Measurements from ENCODE around the gene CADM4.
A peak's percentile ranks its signal among the peaks of the same experiment; 100 is the strongest.

The CADM4 gene

GRCh38 chr19:43582495-43582894 lies 57.2 kb downstream of the CADM4 start:
- DNase-seq (ENCODE audit: low spot score): no peak

DNA sequence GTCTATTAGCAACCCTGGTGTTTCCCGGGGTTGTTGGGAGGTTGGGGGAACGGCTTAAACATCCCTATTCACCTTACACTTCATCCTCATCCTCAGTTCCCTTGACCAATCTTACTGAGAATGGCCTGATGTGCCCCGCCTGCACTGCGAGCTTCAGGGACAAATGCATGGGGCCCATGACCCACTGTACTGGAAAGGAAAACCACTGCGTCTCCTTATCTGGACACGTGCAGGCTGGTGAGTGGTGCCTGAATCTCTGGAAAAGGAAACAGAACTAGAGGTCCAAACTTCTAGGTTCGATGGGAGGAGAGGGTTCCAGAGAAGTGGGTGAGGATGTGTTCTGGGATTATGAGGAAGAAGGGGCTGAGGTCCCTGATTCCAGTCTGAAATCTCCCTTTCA lies 58.2 kb downstream of the CADM4 start:
- DNase-seq (ENCODE audit: low spot score): no peak

GRCh38 chr19:43578787-43579186 lies 60.9 kb downstream of the CADM4 start:
- no peak for DNase-seq (ENCODE audit: low spot score)

- DNase-seq (ENCODE audit: low spot score): no peak
Observed at GRCh38 chr19:43575955-43576878, 63.4 kb downstream of the CADM4 start.

DNA sequence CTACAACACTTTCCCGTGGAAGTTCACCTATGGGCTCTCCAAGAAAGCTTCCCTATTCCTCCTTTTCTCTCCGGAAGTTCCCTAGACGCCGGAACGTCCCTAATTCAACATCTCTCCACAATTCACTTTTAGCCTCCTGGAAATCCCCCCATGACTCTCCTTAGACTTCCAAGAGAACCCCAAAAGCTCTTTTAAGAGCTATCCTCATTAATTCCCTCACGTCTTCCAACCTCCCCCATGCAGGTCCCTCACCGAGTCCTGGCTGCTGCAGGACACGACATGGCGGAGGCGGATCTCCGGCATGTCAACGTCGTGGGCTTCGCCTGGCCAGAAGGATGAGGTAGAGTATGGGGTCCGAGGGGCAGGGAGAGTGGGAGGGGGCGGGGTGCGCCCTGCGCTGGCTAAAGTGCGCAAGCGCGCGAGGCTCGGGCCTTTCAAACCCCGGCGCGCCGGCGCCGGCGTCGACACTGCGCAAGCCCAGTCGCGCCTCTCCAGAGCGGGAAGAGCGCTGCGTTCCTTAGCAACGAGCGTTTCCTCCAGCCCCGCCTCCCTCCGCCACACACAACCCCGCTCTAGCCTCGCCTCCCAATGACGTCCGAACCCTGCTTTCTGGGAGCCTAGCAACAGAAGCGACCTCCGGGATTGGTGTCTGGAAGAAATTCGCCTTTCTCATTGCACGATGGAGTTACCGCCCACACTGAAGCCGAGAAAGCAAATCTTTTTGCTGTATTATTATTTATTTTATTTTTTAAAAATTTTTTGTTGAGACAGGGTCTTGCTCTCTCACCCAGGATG lies 64.3 kb downstream of the CADM4 start, which contains the start of the genes PINLYP and XRCC1:
PINLYP (plus strand) TSS at position 646 of the 795 bp plus-strand sequence. CDS start 1,391 bp downstream, outside the sequence.
XRCC1 (minus strand) TSS at position 372 of the 795 bp plus-strand sequence; CDS start at position 303, 69 bp downstream.
- DNase-seq (ENCODE audit: low spot score): peak; percentile 98

DNA sequence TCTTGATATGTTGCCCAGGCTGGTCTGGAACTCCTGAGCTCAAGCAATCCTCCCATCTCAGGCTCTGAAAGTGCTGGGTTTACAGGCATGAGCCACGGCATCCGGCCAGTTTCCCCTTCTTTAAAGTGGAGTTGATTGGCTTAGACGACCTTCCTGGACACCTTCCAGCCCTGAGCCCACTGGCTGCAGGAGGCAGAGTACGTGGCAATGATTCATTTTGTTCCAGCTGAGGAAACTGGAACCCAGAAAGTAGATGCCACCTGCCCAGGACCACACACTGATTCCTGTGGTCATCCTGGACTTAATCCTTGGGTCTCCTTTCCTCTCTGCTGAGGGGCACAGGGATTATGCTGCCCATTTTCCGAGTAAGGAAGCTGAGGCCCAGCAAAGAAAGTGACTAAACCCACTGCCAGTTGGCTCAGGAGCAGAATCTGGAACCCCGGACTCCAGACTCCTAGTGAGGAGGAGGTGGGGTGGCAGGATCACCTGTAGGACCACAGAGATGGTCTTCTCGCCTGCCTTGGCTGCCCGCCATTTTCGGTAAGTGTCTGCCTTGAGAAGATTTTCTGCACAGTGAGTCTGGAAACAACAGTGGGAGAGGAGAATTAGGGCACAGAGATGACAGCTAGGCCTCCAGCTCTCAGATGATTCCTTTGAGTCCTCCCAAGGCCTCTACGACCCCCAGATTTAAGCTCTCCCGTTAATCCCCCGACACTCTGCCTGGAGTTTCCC lies 65.1 kb downstream of the CADM4 start:
- peak; percentile 94 for DNase-seq (ENCODE audit: low spot score)
